ENCODE measurements around the gene SPNS2. TPM values are rescaled to one million over a fixed set of nuclear protein-coding genes. Genes with fewer than 3 reads are reported as not detected.

Gene SPNS2
- 0.17 and 1.0 TPM in 2 replicates for total RNA-seq

GRCh38 chr17:4498461-4499397, at the start of gene SPNS2:
TSS of gene SPNS2 (plus strand) at chr17:4498881. CDS start at chr17:4499048, 167 bp downstream.

GRCh38 chr17:4554997-4555799, 56.5 kb downstream of the SPNS2 start, which contains the start of gene MYBBP1A:
TSS of gene MYBBP1A (minus strand) at chr17:4555384. CDS start at chr17:4555324, 60 bp downstream.

GRCh38 chr17:4560421-4560820, 61.7 kb downstream of the SPNS2 start, which contains the start of gene GGT6:
TSS of gene GGT6 (minus strand) at chr17:4560577. CDS start at chr17:4560521, 56 bp downstream.

GRCh38 chr17:4584101-4584916, 85.6 kb downstream of the SPNS2 start, which contains the start of gene SMTNL2:
TSS of gene SMTNL2 (plus strand) at chr17:4584529. CDS start at chr17:4584606, 77 bp downstream.

Other genes with a start within 250 kb of the SPNS2 start
- 49.7 and 60.5 TPM in 2 replicates for gene ANKFY1, start 234.9 kb upstream of the SPNS2 start, total RNA-seq
- 29.1 and 33.6 TPM in 2 replicates for gene UBE2G1, start 132.2 kb upstream of the SPNS2 start, total RNA-seq
- not detected in 2 replicates for gene SPNS3, start 64.9 kb upstream of the SPNS2 start, total RNA-seq
- gene MYBBP1A, start 56.5 kb downstream of the SPNS2 start, total RNA-seq = 41.3 and 61.7 TPM in 2 replicates
- not detected in 2 replicates for gene GGT6, start 61.7 kb downstream of the SPNS2 start, total RNA-seq
- 0.15 and 1.2 TPM in 2 replicates for gene SMTNL2, start 85.6 kb downstream of the SPNS2 start, total RNA-seq
- gene ALOX15, start 142.8 kb downstream of the SPNS2 start, total RNA-seq = not detected in 2 replicates
- gene PELP1, start 205.3 kb downstream of the SPNS2 start, total RNA-seq = 31.1 and 36.1 TPM in 2 replicates
- gene ARRB2, start 211.8 kb downstream of the SPNS2 start, total RNA-seq = 3.8 and 4.6 TPM in 2 replicates
- gene MED11, start 232.5 kb downstream of the SPNS2 start, total RNA-seq = 14.0 and 15.9 TPM in 2 replicates
- gene ZMYND15, start 241.0 kb downstream of the SPNS2 start, total RNA-seq = 0.15 and 0.33 TPM in 2 replicates
- 2.0 TPM in 1 of 2 replicates, not detected in the other for gene CXCL16, start 241.0 kb downstream of the SPNS2 start, total RNA-seq

Measured in smooth muscle cell of trachea (primary cell).